Measurements from ENCODE around the gene CRIM1.

CRIM1 gene

DNA sequence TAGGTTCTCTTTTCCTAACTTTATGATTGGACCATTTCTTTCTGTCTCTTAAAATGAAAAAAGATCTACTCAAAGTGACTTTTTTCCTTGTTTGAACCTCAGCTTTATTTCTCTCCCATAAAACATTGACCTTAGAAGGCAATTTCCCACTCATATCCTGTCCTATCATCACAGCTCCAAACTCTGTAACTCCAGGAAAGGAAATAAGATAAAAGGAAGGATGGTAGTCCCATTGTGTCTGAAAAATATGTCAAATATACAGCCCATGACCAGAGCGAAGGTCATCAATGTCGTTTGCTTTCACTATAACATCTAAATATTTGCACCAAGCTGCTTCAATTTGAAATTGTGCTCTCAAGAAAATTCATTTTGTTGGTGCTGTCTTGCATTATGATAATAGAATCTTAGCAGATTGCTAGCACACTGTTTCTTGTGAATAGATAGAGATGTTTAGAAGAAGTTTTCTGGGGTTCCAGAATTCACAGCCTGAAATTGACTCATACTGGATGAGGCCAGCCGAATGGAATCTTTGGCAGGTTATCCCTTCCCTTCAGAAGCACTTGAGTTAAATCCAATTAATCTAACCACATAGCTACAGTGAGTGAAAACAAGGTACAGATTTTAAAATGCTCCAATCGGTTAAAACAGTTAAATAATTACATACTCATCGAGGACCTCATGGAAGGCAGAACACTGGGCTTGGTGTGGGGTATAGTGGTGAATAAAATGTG lies 95.1 kb downstream of the CRIM1 start:
- no peak for DNase-seq (ENCODE audit: extremely low read depth in 1 of 2, low read depth in 1 of 2)

DNA sequence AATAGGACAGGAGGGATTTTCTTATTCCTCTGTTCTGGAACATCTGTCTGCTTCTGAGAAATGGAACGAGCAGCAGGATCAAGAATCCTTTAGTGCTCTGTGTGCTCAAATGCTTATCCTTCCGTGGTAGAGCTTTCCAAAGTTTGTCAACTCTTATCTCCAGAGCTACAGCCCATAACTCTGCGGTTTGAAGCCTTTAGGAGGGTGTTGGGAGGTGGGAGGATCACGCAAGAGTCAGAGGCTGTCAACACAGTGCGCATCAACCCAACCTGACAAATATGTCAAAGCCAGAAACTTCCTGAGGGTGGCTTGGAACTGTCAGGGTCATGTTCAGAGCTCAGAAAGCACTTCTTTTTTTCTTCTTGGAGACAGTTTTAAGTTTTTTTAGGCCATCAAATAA lies 95.9 kb downstream of the CRIM1 start:
- no peak for DNase-seq (ENCODE audit: extremely low read depth in 1 of 2, low read depth in 1 of 2)

DNA sequence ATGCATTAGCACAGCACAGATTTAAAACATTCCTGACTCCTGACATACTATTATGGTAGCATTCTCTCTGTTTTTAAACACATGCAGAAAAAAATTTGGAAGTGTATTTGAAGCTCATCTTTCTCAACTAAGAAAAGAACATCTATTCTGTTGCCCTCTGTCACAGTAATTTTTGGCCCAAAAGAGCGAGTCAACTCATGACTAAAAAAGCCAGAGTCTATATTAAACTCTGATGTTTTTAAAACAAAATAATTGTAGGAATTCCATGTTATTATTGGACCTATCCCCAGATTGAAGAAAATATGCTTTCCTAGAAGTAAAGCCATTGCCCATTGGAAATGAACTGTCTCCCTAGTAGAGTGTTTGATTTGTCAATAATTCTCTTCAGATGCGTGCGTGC lies 96.7 kb downstream of the CRIM1 start:
- no peak for DNase-seq (ENCODE audit: extremely low read depth in 1 of 2, low read depth in 1 of 2)

DNA sequence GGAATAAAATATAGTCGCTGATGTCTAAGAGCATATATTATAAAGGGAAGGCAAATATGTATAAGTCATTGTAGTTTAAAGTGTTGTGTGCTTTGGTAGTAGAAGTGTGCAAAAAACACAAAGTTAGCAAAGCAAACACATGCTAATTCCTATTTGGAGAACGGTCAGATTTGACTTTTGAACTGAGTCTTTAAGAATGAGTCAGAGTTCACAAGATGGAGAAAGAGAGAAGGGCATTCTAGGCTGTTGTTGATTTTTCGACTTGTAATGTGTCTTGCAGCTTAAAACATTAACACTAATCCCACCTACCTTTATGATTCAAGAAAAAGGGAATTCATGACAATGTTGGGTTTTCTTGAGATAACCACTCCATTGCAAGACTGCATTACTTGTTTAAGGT lies 98.1 kb downstream of the CRIM1 start:
- DNase-seq (ENCODE audit: extremely low read depth in 1 of 2, low read depth in 1 of 2) = no peak

DNA sequence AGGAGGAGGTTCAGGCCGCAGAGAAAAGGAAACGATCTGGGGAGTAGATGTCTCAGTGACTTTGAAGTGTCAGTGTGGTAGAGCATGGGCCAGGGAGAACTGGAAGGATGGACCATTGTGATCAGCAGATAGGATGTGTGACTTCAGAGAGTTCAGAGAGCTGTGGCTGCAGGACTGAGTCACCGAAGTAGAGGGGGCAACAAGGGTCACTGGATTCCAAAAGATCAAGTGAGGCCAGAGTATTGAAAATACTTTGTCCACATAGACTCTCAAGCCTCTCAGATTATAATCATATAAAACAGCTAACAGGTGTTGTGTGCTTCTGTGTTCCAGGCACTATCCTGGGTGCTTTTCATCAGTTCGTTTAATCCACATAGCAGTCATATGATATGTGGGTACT lies 99.4 kb downstream of the CRIM1 start:
- DNase-seq (ENCODE audit: extremely low read depth in 1 of 2, low read depth in 1 of 2) = no peak

DNA sequence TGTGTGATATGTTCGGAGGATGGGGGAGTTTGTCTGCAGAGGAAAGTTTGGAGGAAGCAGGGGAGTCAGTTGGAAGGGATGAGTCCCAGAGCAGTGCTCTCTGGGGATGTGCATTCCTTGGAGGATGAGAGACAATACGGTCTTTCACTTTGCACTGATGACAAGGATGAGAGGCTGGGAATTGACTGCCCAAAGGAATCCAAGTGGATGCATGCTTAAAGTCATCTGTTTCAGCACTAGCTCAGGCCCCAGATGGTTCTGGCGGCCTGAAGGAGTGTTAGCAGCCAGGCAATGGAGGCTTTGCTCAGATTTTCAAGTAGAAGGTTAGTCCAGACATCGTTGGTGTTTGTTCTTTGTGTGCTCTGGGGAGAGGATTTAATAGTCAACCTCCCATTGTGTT lies 100.2 kb downstream of the CRIM1 start:
- no peak for DNase-seq (ENCODE audit: extremely low read depth in 1 of 2, low read depth in 1 of 2)

DNA sequence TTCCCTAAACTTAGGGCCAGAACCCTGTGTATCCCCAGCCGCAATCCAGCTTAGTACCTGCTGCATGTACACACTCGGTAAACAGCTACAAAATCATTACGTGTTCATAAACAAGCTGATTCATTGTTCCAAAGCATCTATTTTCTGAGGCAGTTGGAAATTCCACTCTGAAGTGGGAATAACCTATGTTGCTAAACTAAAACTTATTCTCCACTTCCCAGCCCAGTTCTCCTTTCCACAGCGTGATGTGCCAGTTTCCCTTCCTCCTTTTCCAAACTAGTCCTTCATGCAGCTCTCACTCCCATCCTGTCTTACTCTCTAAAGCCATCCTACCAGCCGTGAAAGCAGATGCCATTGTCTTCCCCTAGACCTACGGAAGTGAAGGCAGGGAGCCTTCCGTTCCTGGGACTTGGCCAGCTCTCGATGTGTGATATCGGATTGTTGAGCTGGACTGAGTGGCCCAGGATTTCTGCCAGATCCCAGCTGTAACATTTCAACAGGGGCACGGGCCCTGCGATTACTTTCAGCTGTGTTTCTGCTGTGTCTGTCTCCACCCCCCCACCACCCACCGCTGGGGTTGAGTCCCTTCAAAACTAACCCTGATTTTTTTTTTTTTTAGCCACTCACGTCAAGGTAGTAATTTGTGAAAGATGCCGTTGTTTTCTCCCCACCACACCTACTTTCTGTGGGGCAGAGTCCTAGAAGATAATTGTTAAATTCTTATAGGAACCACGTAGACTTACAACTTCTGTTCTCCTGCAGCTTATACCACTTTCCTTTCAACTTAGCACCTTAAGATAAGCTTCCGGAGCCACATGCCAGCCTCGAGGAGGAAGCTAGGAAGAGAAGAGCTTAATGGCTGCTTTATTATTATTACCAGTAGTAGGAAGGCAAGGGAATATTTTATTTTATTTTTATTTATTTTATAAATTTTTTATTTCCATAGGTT lies 100.9 kb downstream of the CRIM1 start:
- no peak for DNase-seq (ENCODE audit: extremely low read depth in 1 of 2, low read depth in 1 of 2)

DNA sequence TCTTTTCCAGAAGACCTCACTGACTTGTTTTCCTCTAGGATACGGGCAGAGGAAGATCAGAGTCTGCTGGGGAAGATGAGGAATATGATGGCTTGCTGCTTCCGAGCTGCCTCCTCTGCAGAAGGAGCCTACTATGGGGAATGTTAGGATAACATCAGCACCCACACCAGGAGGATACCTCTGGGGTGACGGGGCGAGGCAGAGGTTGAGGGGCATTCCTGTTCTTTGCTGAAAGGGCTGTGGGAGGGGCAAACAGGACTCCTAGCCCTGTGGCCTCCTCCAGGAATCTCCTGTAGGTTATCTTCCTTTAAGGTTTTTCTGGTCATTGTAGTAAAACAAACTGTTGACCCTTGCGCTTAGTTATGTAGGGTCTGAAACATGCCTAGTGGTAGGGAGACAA lies 102.5 kb downstream of the CRIM1 start:
- DNase-seq (ENCODE audit: extremely low read depth in 1 of 2, low read depth in 1 of 2) = no peak

DNA sequence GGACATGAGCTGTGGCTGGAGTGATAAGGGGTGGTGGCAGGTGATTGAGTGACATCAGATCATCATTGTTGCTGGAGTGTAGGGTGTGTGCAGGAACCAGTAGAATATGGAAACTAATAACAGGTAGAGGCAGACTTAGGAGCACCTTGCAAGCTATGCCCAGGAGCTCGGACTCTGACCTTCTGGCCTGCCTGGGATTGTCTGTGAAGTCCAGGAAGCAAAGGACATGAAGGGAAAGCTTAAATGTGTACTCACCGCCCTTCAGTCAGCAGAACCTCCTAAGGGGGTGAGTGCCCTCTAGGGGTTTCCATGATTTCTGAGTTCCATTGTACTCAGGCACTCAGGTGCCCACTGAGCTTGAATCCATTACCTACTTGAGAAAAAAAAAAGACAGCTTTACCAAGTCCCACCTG lies 104.2 kb downstream of the CRIM1 start:
- DNase-seq (ENCODE audit: extremely low read depth in 1 of 2, low read depth in 1 of 2) = no peak

DNA sequence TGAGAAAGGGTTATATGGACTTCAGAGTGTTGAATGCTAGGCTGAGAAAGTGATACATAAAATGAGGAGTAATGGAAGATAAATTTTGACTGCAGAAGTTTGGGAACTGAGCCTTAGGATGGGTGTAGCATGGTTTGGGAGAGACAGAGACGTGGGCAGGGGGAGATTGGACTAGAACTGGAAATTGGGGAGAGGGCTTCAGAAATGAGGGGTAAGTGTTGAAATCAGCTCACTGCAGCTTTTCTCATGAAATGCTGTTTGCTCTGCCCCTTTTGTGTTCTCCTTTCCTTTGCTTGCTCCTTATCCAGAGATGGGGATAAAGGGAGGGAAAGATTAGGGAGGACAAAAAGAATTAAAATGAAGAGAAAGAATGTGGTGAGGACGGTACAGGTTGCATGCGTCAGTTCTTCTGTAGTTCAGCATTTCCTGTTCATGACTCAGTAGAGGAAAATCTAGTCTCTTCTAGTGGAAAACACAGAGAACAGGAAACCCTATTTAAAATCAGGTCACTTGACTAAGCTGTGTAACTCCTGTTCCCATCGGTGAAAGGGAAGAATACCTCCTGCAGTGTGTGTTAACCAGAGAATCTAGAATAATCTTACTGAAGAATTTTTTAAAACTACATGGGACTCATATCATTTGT lies 105.6 kb downstream of the CRIM1 start:
- no peak for DNase-seq (ENCODE audit: extremely low read depth in 1 of 2, low read depth in 1 of 2)

DNA sequence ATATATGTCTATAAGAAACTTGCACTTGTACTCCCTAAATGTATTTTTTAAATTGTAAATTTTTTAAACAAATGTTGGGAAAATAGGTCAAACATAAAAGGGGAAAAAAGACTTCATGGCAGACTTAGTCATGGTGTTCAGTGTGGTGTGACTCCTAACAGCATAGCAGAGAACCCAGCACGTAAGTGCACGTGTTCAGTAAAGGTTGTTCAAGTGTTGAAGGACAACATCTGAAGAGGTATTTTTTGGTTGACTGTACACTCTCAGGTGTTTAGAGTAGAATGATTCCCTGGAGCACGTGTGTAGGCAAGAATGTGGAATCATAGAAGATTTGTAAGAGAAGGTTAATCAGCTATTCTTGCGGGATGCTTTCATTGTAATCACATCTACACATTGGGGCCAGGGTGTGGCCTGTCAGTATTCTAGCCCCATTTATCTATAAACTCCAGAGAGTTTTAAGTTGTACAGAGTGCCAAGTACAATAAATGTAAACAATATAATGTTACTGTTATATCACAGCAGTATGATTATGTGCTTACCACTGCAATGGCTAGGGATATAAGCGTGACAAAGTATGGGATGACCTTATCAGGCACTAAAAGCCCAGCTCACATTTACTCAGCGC lies 106.8 kb downstream of the CRIM1 start:
- DNase-seq (ENCODE audit: extremely low read depth in 1 of 2, low read depth in 1 of 2) = no peak

DNA sequence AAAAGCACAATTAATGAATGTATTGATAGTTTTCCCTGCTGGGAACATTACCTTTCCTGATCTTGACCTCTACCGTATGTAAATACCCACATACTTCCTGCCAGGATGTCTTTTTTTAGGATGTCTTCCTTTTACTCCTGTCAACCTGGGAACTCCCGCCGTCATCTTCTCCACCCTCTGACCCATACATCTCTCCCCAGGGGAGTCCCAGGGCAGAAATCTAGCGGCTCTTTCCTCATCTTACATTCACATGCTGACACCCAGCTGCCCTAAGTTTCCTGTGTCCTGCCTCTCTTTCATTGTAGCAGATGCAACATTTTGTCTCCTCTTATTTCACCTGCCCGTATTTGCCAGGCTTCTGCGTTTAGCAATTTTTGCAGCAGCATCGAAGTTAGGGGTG lies 107.8 kb downstream of the CRIM1 start:
- DNase-seq (ENCODE audit: extremely low read depth in 1 of 2, low read depth in 1 of 2) = no peak

DNA sequence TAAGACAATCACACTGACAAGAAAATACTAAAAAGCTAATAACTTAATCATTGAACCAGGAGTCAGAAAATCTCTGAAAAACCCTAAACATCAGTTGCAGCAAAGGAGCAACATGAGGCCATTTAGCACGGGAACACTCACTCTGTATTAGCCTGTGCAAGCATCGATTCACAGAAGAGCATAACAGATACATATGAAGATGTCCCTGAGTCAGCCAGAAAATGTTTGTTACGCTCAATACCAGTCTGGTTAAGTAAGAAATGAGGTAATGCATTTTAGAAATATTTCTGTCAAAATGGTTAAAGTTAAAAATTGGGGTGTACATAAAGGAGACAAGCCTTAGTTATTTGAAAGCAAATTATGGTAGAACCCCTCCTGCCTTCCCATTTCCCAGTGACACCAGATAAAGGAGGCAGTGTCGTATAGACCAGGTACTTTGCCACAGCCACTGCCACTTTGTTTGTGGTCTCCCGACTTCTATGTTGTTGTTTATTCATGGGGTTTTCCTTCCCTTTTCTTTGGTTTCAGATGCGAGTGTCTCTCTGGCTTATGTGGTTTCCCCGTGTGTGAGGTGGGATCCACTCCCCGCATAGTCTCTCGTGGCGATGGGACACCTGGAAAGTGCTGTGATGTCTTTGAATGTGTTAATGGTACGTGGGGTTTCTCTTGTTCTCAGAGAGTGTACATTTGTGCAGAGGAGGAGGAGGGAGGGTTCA lies 108.6 kb downstream of the CRIM1 start:
- DNase-seq (ENCODE audit: extremely low read depth in 1 of 2, low read depth in 1 of 2) = no peak

DNA sequence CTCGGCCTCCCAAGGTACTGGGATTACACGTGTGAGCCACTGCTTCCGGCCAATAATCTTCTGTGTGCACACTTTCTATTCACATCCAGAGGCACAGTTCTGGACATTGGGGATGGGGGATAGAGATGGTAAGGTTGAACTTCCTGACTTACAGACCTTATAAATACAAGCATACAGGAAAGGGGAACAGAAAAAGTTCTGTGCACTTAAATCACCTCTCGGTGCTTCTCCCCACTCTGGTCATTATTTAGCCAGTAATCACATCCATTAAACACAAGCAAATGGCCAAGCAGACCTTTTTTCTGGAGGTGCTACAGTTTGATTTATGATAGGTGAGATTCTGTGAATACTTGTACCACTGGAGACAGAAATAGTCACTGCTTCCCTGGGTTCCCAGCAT lies 110.6 kb downstream of the CRIM1 start:
- no peak for DNase-seq (ENCODE audit: extremely low read depth in 1 of 2, low read depth in 1 of 2)

DNA sequence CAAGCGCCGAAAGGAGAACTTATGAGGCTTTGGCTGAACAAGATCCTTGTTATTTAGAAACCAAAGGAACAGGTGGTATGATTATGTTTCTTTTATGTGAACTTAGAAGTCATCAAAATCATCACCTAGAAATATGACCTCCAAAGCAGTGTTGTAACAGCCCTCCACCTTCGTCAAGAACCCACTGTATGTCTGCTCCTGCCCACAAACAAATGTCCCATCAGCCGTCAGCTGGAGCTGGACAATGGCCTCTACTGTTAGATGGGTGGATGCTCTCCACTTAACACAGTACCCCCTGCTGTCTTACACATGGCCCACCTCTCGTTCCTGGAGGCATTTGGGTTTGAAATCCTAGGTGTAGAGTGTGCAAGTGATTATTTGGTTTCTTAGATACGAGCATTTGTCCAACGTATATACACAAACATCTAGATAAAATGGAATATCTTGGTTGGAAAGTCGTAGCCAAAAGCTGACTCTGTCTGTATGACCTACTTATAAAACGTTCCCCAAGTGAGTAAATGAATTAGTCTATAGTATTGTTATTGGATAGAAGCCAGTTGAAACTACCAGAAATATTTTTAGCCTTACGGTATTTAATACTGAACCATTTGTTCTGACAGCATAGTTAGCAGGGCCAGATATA lies 113.0 kb downstream of the CRIM1 start:
- no peak for DNase-seq (ENCODE audit: extremely low read depth in 1 of 2, low read depth in 1 of 2)

DNA sequence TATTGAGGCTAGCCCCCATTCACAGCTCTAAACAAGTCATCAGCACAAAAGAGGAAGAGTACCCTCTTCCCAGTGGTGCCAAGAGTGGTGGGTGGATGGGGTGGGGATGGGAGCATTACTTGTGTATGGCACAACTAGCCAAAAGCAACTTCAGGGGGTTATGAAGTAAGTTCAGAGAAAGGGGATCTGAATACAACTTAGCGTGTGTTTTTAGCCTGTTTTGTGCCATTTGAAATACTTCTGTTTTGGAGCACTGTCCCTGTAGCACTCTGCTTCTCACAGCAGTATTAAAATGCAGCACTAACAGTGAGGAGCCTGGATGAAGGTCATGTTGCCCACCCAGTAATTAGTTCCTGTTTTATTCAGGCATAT lies 113.5 kb downstream of the CRIM1 start:
- no peak for DNase-seq (ENCODE audit: extremely low read depth in 1 of 2, low read depth in 1 of 2)

DNA sequence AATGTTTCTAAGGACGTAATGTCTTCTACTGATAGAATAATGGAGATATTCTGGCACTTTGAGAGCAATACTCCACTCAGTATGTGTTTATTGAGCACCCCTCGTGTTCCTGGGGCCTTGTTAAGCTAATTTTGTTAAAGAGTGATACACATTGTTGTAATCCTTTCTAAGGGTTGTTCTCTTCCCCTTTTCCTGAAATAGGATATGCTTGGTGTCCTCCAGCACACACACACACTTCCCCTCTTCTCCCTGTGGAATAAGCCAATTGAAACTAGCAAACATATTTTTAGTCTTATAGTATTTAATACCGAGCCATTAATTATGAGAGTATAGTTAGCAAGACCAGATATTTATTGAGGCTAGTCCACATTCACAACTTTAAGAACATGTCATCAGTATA lies 114.1 kb downstream of the CRIM1 start:
- no peak for DNase-seq (ENCODE audit: extremely low read depth in 1 of 2, low read depth in 1 of 2)

DNA sequence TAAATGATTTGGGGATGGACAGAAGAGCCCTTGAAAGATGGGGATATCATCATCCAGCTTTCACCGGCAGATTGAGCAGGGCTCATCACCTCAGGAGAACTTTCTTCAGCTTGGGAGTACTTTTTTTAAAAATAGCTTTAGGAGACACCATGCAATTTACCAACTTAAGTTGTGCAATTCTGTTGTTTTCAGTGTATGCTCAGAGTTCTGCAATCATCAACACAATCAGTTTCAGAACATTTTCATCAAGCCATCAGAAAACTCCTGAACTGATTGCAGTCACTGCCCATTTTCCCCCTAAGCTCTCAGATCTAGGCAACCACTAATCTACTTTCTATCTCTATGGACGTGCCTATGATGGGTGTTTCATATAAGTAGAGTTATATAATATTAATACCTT lies 117.7 kb downstream of the CRIM1 start:
- DNase-seq (ENCODE audit: extremely low read depth in 1 of 2, low read depth in 1 of 2) = no peak

DNA sequence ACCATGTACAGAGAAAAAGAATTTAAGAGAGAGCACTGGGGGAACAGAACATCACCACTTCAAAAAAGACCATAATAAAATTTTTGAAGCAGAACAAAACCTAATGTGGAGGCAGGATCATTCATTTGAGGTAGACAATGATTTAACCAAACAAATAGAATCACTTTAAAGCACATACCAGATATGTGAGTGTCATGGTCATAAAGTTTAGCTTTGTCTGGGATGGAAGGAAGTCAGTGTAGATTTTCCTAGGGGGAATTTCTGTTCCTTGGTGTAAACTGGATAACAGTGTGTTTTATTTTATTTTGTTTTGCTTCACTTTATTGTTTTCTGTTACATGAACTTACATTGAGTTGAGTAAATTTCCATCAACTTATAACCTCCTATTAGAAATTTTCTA lies 120.8 kb downstream of the CRIM1 start:
- DNase-seq (ENCODE audit: extremely low read depth in 1 of 2, low read depth in 1 of 2) = no peak

DNA sequence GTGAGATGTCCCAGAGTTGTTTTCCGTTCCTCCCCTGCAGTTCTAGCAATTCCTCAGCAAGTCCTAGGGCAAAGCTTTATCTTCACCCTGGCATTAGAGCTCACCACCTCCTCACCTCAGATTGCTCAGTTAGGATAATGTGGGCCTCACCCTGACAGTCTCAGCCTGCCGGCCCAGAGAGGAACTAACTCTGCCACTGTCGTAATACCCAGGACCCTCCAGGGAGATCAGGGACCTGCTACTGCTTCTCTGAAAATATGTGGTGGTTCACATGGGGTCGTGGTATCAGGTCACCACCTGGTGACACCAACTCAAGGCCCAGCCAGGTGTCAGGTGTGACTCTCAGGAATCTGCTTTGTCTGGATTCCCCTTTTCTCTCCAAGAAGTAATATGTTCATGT lies 121.7 kb downstream of the CRIM1 start:
- DNase-seq (ENCODE audit: extremely low read depth in 1 of 2, low read depth in 1 of 2) = no peak

All from stimulated activated CD8-positive, alpha-beta memory T cell treated with anti-CD3 and anti-CD28 coated beads, Interleukin-7, amount 100 ng/mL, for 48 hours (primary cell).